ENCODE data around the gene PTN. TPM values are rescaled to one million over a fixed set of nuclear protein-coding genes. Genes with fewer than 3 reads are reported as not detected.

Gene PTN
- total and polyA plus RNA-seq, 2 of the 13 experiments (the other 11 are each of a cell fraction or from before 2014, with no cell fraction given): not detected

DNA sequence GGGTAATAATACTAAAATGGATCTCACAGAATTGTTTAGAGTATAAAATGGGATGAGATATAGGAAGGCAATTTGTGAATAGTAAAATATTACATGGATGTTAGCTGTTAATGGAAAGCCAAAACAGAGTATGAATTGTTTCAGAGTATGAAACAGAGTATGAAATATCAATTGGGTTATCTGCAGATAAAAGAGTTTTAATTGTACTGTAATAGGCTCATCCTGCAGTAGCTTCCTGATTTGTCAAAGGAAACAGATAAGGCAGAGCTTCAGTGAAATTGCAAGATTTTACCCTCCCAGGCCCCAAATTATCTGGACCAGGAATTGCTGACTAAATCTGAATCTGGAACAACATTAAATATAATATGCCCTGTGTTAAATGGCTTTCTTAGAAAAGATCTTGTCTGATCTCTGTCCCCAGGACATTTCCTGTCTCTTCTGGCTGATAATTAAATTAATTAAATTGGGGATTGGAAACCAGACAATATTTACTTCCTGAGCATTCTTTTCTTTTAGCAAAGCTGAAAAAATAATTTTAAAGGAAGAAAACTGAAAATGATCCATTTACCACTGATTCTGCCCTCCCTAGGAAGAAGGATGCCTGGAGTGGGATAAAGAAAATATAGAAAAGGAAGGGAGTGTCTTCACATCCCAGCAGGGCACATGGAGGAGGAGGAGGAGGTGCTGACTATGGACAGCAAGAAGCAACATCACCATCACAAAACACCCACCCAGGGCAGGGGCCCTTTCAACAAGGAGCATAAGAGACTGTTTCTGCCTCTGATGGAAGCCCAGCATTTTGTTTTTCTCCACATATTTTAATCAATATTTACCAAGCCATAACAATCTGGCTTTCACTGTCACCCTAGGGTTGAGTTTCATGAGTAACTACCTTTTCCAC lies 18.5 kb downstream of the PTN start:
- H3K36me3 ChIP-seq (replicated peaks in 1 of 2; ENCODE audit: control insufficient read depth in 1 of 2, insufficient read depth in 2 of 2, low read length in 2 of 2): no peaks in the 10 kb centered on the region
- H3K27me3 ChIP-seq (ENCODE audit: control insufficient read depth in 1 of 2, insufficient read depth in 2 of 2, low read length in 2 of 2): 0 out of 5 replicates have a peak, but pooled peaks cover 0 to 3% of the 10 kb centered on the region in 2 experiments
- H3K4me2 ChIP-seq (ENCODE audit: low read depth, low read length): no peak overlapping the region
- no peak for FAIRE-seq
- no peak overlapping the region for H3K9ac ChIP-seq (ENCODE audit: insufficient read depth, low read depth, low read length)
- intact Hi-C loops (cut with micrococcal nuclease; ENCODE audit: unreplicated experiment): no loop called here
- BruUV-seq (replicated peaks): no TSS peak
- ChIA-PET POLR2A (no interaction called here), CTCF (ENCODE audit: low intra/inter-chr PET ratio, low total read pairs) (no interaction called here)
- H3K27ac ChIP-seq (ENCODE audit: extremely low read length, insufficient read depth, low read length): no peak overlapping the region
- no peaks in the 10 kb centered on the region for H3K9me3 ChIP-seq (ENCODE audit: low read length)
- ATAC-seq: no peak
- no peak overlapping the region for H2AFZ ChIP-seq (ENCODE audit: low read length)
- in situ Hi-C loops (cut with HindIII; ENCODE audit: extremely low pct_ligation_motif_present, low pct_unique_long_range_greater_than_20kb): no loop called here
- no peaks in the 10 kb centered on the region for H4K20me1 ChIP-seq (ENCODE audit: insufficient read depth, low read length)
- DNase-seq (ENCODE audit: low spot score): no peak
- H3K4me1 ChIP-seq (ENCODE audit: insufficient read depth, low read length): no peaks in the 10 kb centered on the region
- TF ChIP-seq SYNCRIP (IDR thresholded peaks at IDR 0.05; ENCODE audit: insufficient read depth, low read depth, low read length) (no peak), ZBTB42 (CRISPR knock-in tag; IDR thresholded peaks at IDR 0.05) (no peak), GPN1 (CRISPR knock-in tag; IDR thresholded peaks at IDR 0.05; ENCODE audit: borderline replicate concordance) (no peak), ZNF446 (CRISPR knock-in tag; IDR thresholded peaks at IDR 0.05) (no peak), ZNF234 (CRISPR knock-in tag; conservative IDR thresholded peaks at IDR 0.05) (no peak), ZKSCAN1 (IDR thresholded peaks at IDR 0.05; ENCODE audit: low read length) (no peak), AKAP8 (CRISPR knock-in tag; IDR thresholded peaks at IDR 0.05) (no peak)
- TF ChIP-seq, protein P1, sequence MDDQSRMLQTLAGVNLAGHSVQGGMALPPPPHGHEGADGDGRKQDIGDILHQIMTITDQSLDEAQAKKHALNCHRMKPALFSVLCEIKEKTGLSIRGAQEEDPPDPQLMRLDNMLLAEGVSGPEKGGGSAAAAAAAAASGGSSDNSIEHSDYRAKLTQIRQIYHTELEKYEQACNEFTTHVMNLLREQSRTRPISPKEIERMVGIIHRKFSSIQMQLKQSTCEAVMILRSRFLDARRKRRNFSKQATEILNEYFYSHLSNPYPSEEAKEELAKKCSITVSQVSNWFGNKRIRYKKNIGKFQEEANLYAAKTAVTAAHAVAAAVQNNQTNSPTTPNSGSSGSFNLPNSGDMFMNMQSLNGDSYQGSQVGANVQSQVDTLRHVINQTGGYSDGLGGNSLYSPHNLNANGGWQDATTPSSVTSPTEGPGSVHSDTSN (CRISPR knock-in tag; IDR thresholded peaks at IDR 0.05; ENCODE audit: borderline replicate concordance): no peak
- TF ChIP-seq, protein P2, sequence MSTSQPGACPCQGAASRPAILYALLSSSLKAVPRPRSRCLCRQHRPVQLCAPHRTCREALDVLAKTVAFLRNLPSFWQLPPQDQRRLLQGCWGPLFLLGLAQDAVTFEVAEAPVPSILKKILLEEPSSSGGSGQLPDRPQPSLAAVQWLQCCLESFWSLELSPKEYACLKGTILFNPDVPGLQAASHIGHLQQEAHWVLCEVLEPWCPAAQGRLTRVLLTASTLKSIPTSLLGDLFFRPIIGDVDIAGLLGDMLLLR (CRISPR knock-in tag; IDR thresholded peaks at IDR 0.05): no peak
- no peaks in the 10 kb centered on the region for H3K79me2 ChIP-seq (ENCODE audit: insufficient read depth, low read length)
- no peak overlapping the region for H3K4me3 ChIP-seq (replicated peaks in 1 of 3; ENCODE audit: insufficient read depth in 1 of 3, low read depth in 2 of 3, low read length in 3 of 3)

All from HepG2 (cell line).